GM21576 (cell line): Measurements from ENCODE around the gene TMF1.

ENCODE experiments used
- ATAC-seq: cut with Tn5 transposase; IDR thresholded peaks from one replicate; pipeline ENCODE4 v1.9.1; 2021; ENCODE audit warnings: mild to moderate bottlenecking, moderate library complexity; ENCODE audit not compliant: unreplicated experiment

TMF1 gene

DNA sequence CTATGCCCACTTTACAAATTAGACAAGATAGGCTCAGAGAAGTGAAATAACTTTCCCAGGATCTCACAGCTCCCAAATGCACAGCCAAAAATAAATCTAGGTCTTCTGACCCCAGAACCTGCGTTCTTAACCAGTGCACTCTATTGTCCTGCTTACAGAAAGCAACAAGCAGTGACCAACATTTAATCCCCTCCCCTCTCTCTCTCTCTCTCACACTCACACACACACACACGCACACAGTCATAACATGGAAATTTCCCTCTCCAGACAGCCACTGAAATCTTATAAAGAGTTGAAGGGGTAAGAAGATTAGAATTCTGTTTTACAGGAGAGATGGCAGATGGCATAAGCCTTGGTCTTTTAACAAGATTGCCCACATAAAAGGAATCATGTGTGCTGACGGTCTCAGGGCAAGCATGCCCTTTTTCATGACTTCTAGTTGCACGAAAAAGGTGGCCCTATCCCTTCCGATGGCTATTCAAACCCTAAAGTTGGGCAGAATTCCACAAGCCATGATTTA lies 68.1 kb downstream of the TMF1 start:
- no peak for ATAC-seq

DNA sequence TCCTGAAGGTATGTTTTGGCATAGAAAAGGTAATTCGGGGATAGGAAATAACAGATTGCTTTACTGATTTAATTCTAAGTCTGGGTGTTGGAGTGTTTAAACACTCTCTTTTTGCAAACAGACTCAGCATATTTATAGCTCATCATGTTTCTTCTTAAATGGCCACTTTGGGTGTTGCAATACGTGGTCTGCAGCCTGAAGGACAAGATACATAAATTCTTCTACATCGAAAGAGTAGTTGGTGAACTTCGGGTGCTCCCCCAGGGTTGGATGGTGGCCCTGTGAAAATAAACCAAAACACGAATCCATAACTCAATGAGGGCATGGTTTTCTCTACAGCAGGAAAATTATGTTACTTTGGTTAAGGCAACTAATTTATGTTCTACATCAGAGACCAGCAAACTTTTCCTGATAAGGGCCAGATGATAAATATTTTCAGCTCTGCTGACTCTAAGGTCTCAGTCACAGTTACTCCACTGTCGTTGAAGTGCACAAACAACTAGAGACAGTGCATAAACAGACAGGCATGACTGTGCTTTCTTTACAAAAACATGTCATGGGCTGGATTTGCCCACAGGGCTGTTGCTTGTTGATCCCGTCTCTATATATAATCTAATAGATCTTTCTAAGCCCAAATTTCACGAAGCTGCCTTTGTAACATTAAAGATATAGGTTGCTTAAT lies 74.5 kb downstream of the TMF1 start:
- no peak for ATAC-seq

DNA sequence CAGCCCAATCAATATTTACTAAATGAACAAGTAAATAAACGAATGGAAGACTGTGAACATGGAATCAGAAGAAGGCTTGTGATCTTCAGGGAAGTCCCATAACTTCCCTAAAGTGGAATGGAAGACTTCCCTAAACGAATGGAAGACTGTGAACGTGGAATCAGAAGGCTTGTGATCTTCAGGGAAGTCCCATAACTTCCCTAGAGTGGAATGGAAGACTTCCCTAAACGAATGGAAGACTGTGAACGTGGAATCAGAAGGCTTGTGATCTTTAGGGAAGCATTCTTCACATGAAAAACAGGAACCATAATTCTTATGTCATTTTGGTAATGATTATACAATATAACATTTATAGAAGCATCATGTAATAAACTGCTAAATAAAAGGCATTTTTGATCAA lies 77.4 kb downstream of the TMF1 start:
- ATAC-seq, result no peak

DNA sequence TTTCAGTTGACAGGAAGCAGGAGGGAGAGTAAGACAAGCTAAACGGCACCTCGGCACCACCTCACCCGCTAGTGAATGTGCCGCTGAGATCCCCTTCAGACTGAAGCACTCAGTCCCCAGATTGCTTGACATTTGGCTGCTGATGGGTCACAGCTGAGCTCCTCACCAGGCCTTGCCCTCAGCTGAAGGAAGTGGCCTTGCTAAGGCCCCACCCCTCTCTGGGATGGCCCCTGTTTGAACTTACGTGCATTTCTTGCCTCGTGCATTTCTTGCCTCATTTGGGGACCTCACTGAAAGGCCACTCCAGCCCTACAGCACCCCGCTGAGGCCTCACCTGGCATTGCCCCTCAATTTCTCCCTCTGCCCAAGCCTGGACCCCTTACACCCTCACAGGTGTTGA lies 78.5 kb downstream of the TMF1 start:
- ATAC-seq, result no peak

DNA sequence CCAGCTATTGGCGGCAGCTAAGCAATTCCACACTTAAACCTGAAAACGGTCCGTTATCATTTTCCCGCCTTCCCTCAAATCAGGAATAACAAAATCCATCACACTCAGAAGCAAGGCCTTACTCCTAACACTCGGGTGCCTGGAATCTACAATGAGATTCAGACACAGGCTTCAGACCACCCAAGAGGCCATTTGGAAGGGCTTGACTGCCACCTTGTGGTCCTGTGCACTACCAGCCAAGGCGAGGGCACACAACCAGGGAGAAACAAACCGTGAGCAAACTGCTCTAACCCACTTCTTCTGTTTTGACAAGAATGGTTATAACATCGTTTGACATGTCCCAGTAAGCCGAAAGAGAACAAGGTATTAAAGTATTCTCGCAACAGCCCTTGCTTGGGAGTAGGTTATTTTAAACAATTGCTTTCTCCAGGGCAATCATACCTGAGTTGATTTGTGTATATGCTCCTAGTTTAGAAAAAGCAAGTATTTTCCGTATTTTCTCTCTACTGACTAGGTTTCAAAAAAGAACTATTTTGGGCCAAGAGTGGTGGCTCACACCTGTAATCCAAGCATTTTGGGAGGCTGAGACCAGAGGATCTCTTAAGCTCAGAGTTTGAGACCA lies 79.7 kb downstream of the TMF1 start:
- peak; percentile 70 for ATAC-seq
